Thyroid gland (tissue), 4 donors: ENCODE data around the gene MORN1. TPM values are rescaled to one million over a fixed set of nuclear protein-coding genes. Genes with fewer than 3 reads are reported as not detected.

ENCODE experiments used
- DNase-seq, 2 donors: peaks; one replicate each; pipeline ENCODE4 v3.0.0-alpha.2; 2019
- H3K27ac ChIP-seq, 3 donors: fragments of 200-600 bp; sonication (generic); 1 replicate in 2 of 3; 2 replicates in 1 of 3; pipeline ENCODE4 v1.5.1; 2016 to 2019; ENCODE audit warnings: mild to moderate bottlenecking in 1 of 3, moderate library complexity in 1 of 3
- H3K27me3 ChIP-seq: fragments of 200-600 bp; sonication (generic); one replicate; pipeline ENCODE4 v1.5.1; 2019
- H3K36me3 ChIP-seq, 2 donors: fragments of 200-600 bp; sonication (generic); one replicate each; pipeline ENCODE4 v1.5.1; 2016 to 2019
- H3K4me1 ChIP-seq, 2 donors: fragments of 200-600 bp; sonication (generic); one replicate each; pipeline ENCODE4 v1.5.1; 2017 to 2019
- H3K4me3 ChIP-seq, 3 donors: fragments of 200-600 bp; sonication (generic); replicated peaks in 1 of 3; 1 replicate in 2 of 3; 2 replicates in 1 of 3; pipeline ENCODE4 v1.5.1; 2016; ENCODE audit warnings: mild to moderate bottlenecking in 1 of 3
- H3K9me3 ChIP-seq: fragments of 200-600 bp; sonication (generic); one replicate; pipeline ENCODE4 v1.5.1; 2017
- POLR2A ChIP-seq, 2 donors: fragments of 450-650 bp; IDR thresholded peaks; one replicate each; pipeline ENCODE4 v1.6.1; 2017; ENCODE audit warnings: antibody characterized with exemption in 2 of 2, mild to moderate bottlenecking in 2 of 2, moderate library complexity in 1 of 2
- WGBS, 2 donors: methylation state at CpG; one replicate each; pipeline ENCODE4 v1.1.5; 2017; 5-methylcytosine and 5-hydroxymethylcytosine counted together
- intact Hi-C: fragments of 100-400 bp; cut with DNase I; formaldehyde crosslinking; loops from one replicate; pipeline ENCODE4 v1.15.1; 2023
- total RNA-seq, 4 donors: library from RNA; depleted of rRNA; stranded (reverse); fragments of >200 nt; gene quantifications; one replicate each; pipeline ENCODE4 v1.2.3, GENCODE V29; 2016
- TF ChIP-seq, protein P1 (sequence below), 6 experiments: fragments of 200-600 bp in 3 of 6; fragments of 450-650 bp in 3 of 6; sonication (generic) in 3 of 6; IDR thresholded peaks; one replicate each; pipeline ENCODE4 v1.5.1; 2016 to 2019; ENCODE audit warnings: antibody characterized with exemption in 6 of 6, mild to moderate bottlenecking in 2 of 6, inconsistent platforms in 1 of 6, moderate library complexity in 1 of 6

Gene MORN1
- total RNA-seq, 4 donors from 2014 or later = 23.3 to 45.3 (median 33.8) TPM

DNA sequence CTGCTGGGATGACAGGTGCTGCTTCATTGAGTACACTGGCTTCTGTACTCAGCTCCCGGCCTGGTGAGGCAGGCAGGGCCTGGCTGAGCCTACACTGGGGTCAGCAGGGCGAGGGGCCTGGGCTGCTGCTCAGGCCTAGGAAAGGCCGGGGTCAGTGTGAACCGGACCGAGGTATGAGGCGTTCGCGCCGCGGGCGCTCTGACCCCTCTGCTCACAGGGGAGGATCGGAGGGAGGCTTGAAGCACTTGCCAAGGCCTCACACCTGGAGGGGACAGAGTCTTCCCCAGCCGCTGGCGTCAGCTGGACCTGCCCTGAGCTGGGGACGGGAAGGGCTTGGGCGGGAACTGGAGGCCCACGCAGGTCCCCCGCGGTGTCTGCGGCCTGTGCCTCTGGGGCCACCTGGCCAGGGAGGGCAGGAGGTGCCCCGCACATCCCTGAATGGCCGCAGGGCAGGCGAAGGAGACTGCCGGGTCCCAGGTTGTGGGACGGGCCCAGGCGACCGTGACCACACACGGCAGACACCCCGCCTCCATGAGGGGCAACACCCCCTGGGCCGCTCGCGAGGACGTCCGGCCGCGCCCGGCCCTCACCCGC, 20.5 kb upstream of the MORN1 start:
- Histone ChIP-seq H3K36me3 (peaks cover 4 to 5% of the 10 kb centered on the region in 2 donors), H3K27me3 (no peaks in the 10 kb centered on the region), H3K9me3 (no peaks in the 10 kb centered on the region), H3K27ac (peak overlapping the region in 1 of 3 donors; percentile 32), H3K4me3 (peak overlapping the region; percentile 16 to 85 (median 64)), H3K4me1 (peaks cover 18 to 34% of the 10 kb centered on the region in 2 donors)
- DNase-seq = no peak
- WGBS, 2 donors = 3 to 11% methylated on average over 12 to 18 of the region's 38 CpGs
- intact Hi-C loops = no loop called here
- TF ChIP-seq, protein P1, sequence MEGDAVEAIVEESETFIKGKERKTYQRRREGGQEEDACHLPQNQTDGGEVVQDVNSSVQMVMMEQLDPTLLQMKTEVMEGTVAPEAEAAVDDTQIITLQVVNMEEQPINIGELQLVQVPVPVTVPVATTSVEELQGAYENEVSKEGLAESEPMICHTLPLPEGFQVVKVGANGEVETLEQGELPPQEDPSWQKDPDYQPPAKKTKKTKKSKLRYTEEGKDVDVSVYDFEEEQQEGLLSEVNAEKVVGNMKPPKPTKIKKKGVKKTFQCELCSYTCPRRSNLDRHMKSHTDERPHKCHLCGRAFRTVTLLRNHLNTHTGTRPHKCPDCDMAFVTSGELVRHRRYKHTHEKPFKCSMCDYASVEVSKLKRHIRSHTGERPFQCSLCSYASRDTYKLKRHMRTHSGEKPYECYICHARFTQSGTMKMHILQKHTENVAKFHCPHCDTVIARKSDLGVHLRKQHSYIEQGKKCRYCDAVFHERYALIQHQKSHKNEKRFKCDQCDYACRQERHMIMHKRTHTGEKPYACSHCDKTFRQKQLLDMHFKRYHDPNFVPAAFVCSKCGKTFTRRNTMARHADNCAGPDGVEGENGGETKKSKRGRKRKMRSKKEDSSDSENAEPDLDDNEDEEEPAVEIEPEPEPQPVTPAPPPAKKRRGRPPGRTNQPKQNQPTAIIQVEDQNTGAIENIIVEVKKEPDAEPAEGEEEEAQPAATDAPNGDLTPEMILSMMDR (IDR thresholded peaks at IDR 0.05) = no peak
- TF ChIP-seq POLR2A (IDR thresholded peaks at IDR 0.05) = no peak

DNA sequence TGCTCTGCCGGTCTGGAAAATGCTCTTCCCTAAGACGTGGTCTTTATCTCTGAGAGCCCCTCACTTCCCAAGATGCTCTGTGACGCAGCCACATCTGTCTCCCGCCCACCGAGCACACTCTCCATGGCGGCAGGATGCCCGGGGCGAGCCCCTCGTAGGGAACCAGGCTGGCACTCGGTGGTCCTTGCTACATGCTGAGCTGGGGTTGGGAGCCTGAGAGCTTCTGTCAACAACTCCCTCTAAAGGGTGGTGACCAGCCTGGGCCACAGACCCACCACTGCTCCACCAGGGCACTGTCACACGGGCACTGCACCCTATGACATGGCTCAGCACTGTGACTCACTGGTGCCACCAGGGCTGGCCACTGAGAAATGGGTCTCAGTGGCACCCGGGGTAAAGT, 18.4 kb upstream of the MORN1 start:
- no peak for DNase-seq
- Histone ChIP-seq H3K9me3 (no peaks in the 10 kb centered on the region), H3K36me3 (peaks cover 20 to 25% of the 10 kb centered on the region in 2 donors), H3K27me3 (no peaks in the 10 kb centered on the region), H3K4me1 (peaks cover 18 to 26% of the 10 kb centered on the region in 2 donors), H3K27ac (no peak overlapping the region), H3K4me3 (no peak overlapping the region)
- 92 to 95% methylated on average over 7 to 10 of the region's 12 CpGs for WGBS, 2 donors
- intact Hi-C loops = no loop called here
- TF ChIP-seq, protein P1 (IDR thresholded peaks at IDR 0.05) = no peak
- TF ChIP-seq POLR2A (IDR thresholded peaks at IDR 0.05) = no peak

DNA sequence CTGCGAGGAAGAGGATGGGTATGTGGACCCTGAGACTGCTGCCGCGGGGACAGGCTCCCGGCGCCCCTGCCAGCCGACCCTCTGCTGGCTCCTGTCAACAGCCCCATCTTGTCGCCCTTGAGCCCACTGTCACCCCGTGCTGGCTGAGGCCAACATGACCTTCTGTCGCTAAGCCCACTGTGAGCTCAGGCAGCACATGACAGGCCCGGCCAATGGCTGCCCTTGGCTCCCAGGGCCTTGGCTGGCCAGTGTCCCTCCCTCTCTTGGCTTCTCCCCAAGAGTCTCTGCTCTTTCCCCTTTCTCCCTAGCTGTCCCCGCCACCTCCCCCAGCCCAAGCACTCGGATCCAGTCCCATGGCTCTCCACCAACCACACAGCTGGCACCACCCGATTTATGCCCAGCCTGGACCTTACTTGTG, 17.5 kb upstream of the MORN1 start:
- intact Hi-C loops = no loop called here
- H3K9me3 ChIP-seq = no peaks in the 10 kb centered on the region
- DNase-seq = no peak
- H3K27me3 ChIP-seq = no peaks in the 10 kb centered on the region
- H3K36me3 ChIP-seq = peaks cover 29 to 31% of the 10 kb centered on the region in 2 donors
- no peak overlapping the region for H3K27ac ChIP-seq
- WGBS, 2 donors = 68 to 85% methylated on average over 5 to 11 of the region's 13 CpGs
- peaks cover 15 to 17% of the 10 kb centered on the region in 2 donors for H3K4me1 ChIP-seq
- H3K4me3 ChIP-seq = no peak overlapping the region
- no peak for TF ChIP-seq POLR2A (IDR thresholded peaks at IDR 0.05)
- TF ChIP-seq, protein P1 (IDR thresholded peaks at IDR 0.05) = no peak

DNA sequence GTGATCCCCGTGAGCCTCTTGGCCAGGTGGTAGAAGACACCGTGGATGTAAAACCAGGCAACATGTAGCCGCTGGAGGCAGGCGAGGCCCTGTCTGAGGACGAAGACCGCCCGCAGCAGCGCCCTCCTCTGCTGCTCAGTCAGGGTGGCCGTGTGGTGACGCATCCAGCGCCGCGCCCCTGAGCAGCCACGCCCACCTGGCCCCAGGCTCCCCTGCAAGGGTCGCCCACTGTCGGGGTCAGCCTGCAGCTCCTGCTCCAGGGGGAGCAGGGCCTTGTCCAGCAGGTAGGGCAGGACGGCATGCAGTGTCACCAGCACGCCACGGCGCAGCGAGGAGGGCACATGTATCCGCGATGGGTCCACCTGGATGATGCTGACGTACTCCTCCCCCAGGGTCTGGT, 17.1 kb upstream of the MORN1 start:
- Histone ChIP-seq H3K36me3 (peaks cover 33 to 35% of the 10 kb centered on the region in 2 donors), H3K27ac (no peak overlapping the region), H3K4me3 (no peak overlapping the region), H3K4me1 (peaks cover 12 to 13% of the 10 kb centered on the region in 2 donors), H3K27me3 (no peaks in the 10 kb centered on the region), H3K9me3 (no peaks in the 10 kb centered on the region)
- DNase-seq = no peak
- intact Hi-C loops = no loop called here
- WGBS, 2 donors = 93 to 96% methylated on average over 4 to 15 of the region's 24 CpGs
- TF ChIP-seq, protein P1 (IDR thresholded peaks at IDR 0.05) = no peak
- no peak for TF ChIP-seq POLR2A (IDR thresholded peaks at IDR 0.05)

DNA sequence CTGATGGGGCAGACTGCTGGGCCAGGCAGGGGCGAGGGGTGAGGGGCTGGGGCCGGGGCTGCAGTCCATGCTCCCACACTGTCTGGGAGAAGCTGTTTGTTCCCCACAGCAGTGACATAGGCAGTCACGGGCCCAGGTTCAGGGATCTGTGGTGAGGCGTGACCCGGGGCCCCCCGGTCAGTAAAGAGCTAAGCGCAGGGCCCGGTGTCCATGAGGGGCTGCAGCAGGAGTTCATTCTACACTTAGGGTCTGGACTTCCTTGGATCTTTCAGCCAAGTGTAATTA, 16.6 kb upstream of the MORN1 start:
- 96 to 98% methylated on average over 8 of the region's 8 CpGs for WGBS, 2 donors
- intact Hi-C loops = no loop called here
- Histone ChIP-seq H3K27ac (no peak overlapping the region), H3K27me3 (no peaks in the 10 kb centered on the region), H3K36me3 (peaks cover 38 to 40% of the 10 kb centered on the region in 2 donors), H3K4me3 (no peak overlapping the region), H3K4me1 (peaks cover 6 to 8% of the 10 kb centered on the region in 2 donors), H3K9me3 (no peaks in the 10 kb centered on the region)
- TF ChIP-seq POLR2A (IDR thresholded peaks at IDR 0.05) = no peak
- TF ChIP-seq, protein P1 (IDR thresholded peaks at IDR 0.05) = no peak
- DNase-seq = no peak
